NCI-H2196 treated with DMSO at 0.1 percent for 48 hours (cell line): ENCODE measurements around the gene TEX35.

ENCODE experiments used
- DNase-seq: peaks from one replicate; lab custom pipeline; 2025; ENCODE audit not compliant: unreplicated experiment; lab: John Stamatoyannopoulos, UW

The TEX35 gene

GRCh38 chr1:178516110-178516509 lies 3.2 kb downstream of the TEX35 start:
- DNase-seq = no peak

GRCh38 chr1:178518894-178519293 lies 6.0 kb downstream of the TEX35 start:
- no peak for DNase-seq

GRCh38 chr1:178520803-178521202 lies 7.9 kb downstream of the TEX35 start:
- DNase-seq = no peak

GRCh38 chr1:178521241-178521640 lies 8.3 kb downstream of the TEX35 start:
- no peak for DNase-seq

- no peak for DNase-seq
These were observed 14.2 kb downstream of the TEX35 start for GRCh38 chr1:178527117-178527516.

GRCh38 chr1:178528228-178528952 lies 15.5 kb downstream of the TEX35 start:
- no peak for DNase-seq

GRCh38 chr1:178528953-178529335 lies 16.0 kb downstream of the TEX35 start:
- DNase-seq = no peak

- DNase-seq = no peak
These were observed 16.6 kb downstream of the TEX35 start for GRCh38 chr1:178529364-178530036.

- DNase-seq = no peak
These were observed 17.1 kb downstream of the TEX35 start for GRCh38 chr1:178530037-178530402.

GRCh38 chr1:178530502-178530901 lies 17.6 kb downstream of the TEX35 start:
- DNase-seq = no peak

- no peak for DNase-seq
These were observed 19.0 kb downstream of the TEX35 start for GRCh38 chr1:178531887-178532286.

- peak; percentile 26 for DNase-seq
These were observed 19.5 kb downstream of the TEX35 start for GRCh38 chr1:178532392-178532791.

GRCh38 chr1:178533121-178533946 lies 20.4 kb downstream of the TEX35 start:
- no peak for DNase-seq

- DNase-seq = no peak
These were observed 21.4 kb downstream of the TEX35 start for GRCh38 chr1:178534137-178534868.

GRCh38 chr1:178536329-178536728 lies 23.4 kb downstream of the TEX35 start:
- DNase-seq = no peak

- no peak for DNase-seq
These were observed 24.0 kb downstream of the TEX35 start for GRCh38 chr1:178536844-178537371.

- DNase-seq = no peak
These were observed 24.6 kb downstream of the TEX35 start for GRCh38 chr1:178537382-178538090.

GRCh38 chr1:178538192-178538916 lies 25.4 kb downstream of the TEX35 start:
- DNase-seq = no peak

GRCh38 chr1:178539291-178539690 lies 26.4 kb downstream of the TEX35 start:
- DNase-seq = no peak

- DNase-seq = no peak
These were observed 27.3 kb downstream of the TEX35 start for GRCh38 chr1:178540204-178540603.
